Esophagus squamous epithelium (tissue), 5 donors: ENCODE data around the gene FUT7. TPM values are rescaled to one million over a fixed set of nuclear protein-coding genes. Genes with fewer than 3 reads are reported as not detected.

Experiments used
- DNase-seq: peaks from one replicate; lab custom pipeline; 2025; lab: John Stamatoyannopoulos, UW
- H3K27ac ChIP-seq, 4 donors: fragments of 200-600 bp; sonication (generic); one replicate each; pipeline ENCODE4 v1.5.1; 2016 to 2019; ENCODE audit warnings: mild to moderate bottlenecking in 1 of 4
- H3K27me3 ChIP-seq, 4 donors: fragments of 200-600 bp; sonication (generic); 1 replicate in 3 of 4; 2 replicates in 1 of 4; pipeline versions ENCODE4 v1.5.1 to v1.6.0; 2017 to 2021; ENCODE audit warnings: antibody characterized with exemption in 1 of 4
- H3K36me3 ChIP-seq, 3 donors: fragments of 200-600 bp; sonication (generic); one replicate each; pipeline ENCODE4 v1.5.1; 2016 to 2019
- H3K4me1 ChIP-seq, 3 donors: fragments of 200-600 bp; sonication (generic); one replicate each; pipeline ENCODE4 v1.5.1; 2017 to 2019
- H3K4me3 ChIP-seq, 4 donors: fragments of 200-600 bp; sonication (generic); 1 replicate in 3 of 4; 2 replicates in 1 of 4; pipeline ENCODE4 v1.5.1; 2016 to 2019; ENCODE audit warnings: mild to moderate bottlenecking in 2 of 4, moderate library complexity in 1 of 4
- H3K9me3 ChIP-seq, 3 donors: fragments of 200-600 bp; sonication (generic); one replicate each; pipeline ENCODE4 v1.5.1; 2016 to 2019
- POLR2A ChIP-seq, 4 donors: fragments of 450-650 bp; IDR thresholded peaks; one replicate each; pipeline ENCODE4 v1.6.1; 2017; ENCODE audit warnings: antibody characterized with exemption in 4 of 4, mild to moderate bottlenecking in 4 of 4, moderate library complexity in 3 of 4
- WGBS, 2 donors: methylation state at CpG; one replicate each; pipeline ENCODE4 v1.1.5; 2018; 5-methylcytosine and 5-hydroxymethylcytosine counted together
- intact Hi-C: fragments of 100-400 bp; cut with DNase I; formaldehyde crosslinking; loops from one replicate; pipeline ENCODE4 v1.15.0; 2022
- total RNA-seq, 4 donors: library from RNA; depleted of rRNA; stranded (reverse); fragments of >200 nt; gene quantifications; one replicate each; pipeline ENCODE4 v1.1.0, GENCODE V29; 2016
- TF ChIP-seq, protein P1 (sequence below), 6 experiments: fragments of 450-650 bp in 4 of 6; fragments of 200-600 bp in 2 of 6; sonication (generic) in 2 of 6; IDR thresholded peaks; one replicate each; pipeline ENCODE4 v1.5.1; 2016 to 2019; ENCODE audit warnings: antibody characterized with exemption in 6 of 6, mild to moderate bottlenecking in 4 of 6, moderate library complexity in 4 of 6
- donor health status: DM: yes; HTN: yes; CAD: no.

The FUT7 gene
- total RNA-seq, 4 donors from 2014 or later = 0.13 to 0.38 (median 0.21) TPM; not detected in 1

GRCh38 chr9:137055385-137056364, 23.8 kb upstream of the FUT7 start:
- intact Hi-C loops = no loop called here
- DNase-seq = no peak
- no peak for TF ChIP-seq POLR2A (IDR thresholded peaks at IDR 0.05)
- TF ChIP-seq, protein P1, sequence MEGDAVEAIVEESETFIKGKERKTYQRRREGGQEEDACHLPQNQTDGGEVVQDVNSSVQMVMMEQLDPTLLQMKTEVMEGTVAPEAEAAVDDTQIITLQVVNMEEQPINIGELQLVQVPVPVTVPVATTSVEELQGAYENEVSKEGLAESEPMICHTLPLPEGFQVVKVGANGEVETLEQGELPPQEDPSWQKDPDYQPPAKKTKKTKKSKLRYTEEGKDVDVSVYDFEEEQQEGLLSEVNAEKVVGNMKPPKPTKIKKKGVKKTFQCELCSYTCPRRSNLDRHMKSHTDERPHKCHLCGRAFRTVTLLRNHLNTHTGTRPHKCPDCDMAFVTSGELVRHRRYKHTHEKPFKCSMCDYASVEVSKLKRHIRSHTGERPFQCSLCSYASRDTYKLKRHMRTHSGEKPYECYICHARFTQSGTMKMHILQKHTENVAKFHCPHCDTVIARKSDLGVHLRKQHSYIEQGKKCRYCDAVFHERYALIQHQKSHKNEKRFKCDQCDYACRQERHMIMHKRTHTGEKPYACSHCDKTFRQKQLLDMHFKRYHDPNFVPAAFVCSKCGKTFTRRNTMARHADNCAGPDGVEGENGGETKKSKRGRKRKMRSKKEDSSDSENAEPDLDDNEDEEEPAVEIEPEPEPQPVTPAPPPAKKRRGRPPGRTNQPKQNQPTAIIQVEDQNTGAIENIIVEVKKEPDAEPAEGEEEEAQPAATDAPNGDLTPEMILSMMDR (IDR thresholded peaks at IDR 0.05) = no peak
- peaks cover 29 to 55% (median 35%) of the 10 kb centered on the region in 3 donors for H3K4me1 ChIP-seq
- H3K4me3 ChIP-seq = peak overlapping the region in 1 of 4 donors; percentile 6
- H3K27me3 ChIP-seq = peaks cover 0 to 51% (median 2%) of the 10 kb centered on the region in 4 donors
- H3K9me3 ChIP-seq = no peaks in the 10 kb centered on the region
- H3K36me3 ChIP-seq = no peaks in the 10 kb centered on the region
- H3K27ac ChIP-seq = peak overlapping the region; percentile 11 to 63 (median 52)
- 13 to 22% methylated on average over 3 to 12 of the region's 28 CpGs for WGBS, 2 donors

- peak overlapping the region; percentile 11 to 63 (median 52) for H3K27ac ChIP-seq
- H3K36me3 ChIP-seq = no peaks in the 10 kb centered on the region
- H3K4me3 ChIP-seq = peak overlapping the region in 1 of 4 donors; percentile 70
- DNase-seq = no peak
- H3K27me3 ChIP-seq = peaks cover 0 to 58% (median 2%) of the 10 kb centered on the region in 4 donors
- TF ChIP-seq POLR2A (IDR thresholded peaks at IDR 0.05) = no peak
- TF ChIP-seq, protein P1 (IDR thresholded peaks at IDR 0.05) = no peak
- H3K9me3 ChIP-seq = no peaks in the 10 kb centered on the region
- 40 to 70% methylated on average over 1 to 2 of the region's 17 CpGs for WGBS, 2 donors
- peaks cover 29 to 55% (median 35%) of the 10 kb centered on the region in 3 donors for H3K4me1 ChIP-seq
- intact Hi-C loops = no loop called here
These were observed 23.1 kb upstream of the FUT7 start for GRCh38 chr9:137054932-137055384.

DNA sequence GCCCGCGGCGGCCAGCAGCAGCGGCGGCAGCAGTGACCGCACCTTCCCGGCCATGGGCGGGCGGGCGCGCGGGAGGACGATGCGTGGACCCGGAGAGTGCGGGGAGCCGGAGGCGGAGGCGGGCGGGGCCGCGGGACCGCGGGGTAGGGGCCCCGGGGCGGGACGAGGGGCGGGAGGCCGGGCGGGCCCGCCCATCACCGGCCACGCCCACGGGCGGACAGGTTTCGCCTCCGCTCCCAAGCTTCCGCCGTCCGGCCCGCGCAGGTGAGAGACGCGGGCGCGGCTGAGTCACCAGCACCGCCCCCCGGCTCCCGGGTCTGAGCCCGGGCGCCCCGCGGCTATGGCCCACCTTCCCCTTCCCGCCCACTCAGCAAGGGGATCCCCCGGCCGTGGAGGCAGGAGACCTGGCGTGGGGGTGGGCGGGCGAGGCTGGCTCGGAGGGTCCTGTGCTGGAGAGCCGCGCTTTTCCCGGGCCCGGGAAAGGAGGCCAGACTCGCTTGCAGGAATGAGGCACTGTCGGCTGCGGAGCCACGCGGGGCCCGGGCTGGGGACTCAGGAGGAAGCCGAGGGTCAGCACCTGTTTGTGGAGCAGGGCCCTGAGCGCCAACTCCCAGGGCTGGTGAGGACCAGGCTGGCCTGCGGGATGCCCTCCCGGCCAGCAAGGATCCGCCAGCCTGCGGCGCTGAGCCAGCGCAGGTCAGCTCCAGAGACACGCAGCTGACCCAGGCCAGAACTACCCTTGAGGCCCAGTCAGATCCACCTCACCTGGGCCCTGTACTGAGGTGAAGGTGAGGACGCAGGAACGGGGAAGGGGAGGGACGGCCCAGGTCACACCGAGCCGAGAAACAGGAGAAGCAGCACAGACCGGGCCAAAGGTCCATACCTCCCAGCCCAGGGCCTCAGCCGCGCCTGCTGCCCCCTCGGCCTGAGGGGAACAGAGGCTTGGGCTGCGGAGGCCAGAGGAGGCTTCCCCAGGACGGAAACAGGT, 22.4 kb upstream of the FUT7 start, which contains the start of gene ENTPD2:
ENTPD2 (minus strand) TSS at position 118 of the 988 bp plus-strand sequence; CDS start at position 54, 64 bp downstream.
- TF ChIP-seq, protein P1 (IDR thresholded peaks at IDR 0.05) = no peak
- TF ChIP-seq POLR2A (IDR thresholded peaks at IDR 0.05) = peak in 1 of 4 donors; percentile 22
- H3K9me3 ChIP-seq = no peaks in the 10 kb centered on the region
- no peaks in the 10 kb centered on the region for H3K36me3 ChIP-seq
- H3K4me1 ChIP-seq = peaks cover 29 to 61% (median 35%) of the 10 kb centered on the region in 3 donors
- peak within 1 kb of the TSS; percentile 41 to 70 (median 51) for H3K4me3 ChIP-seq
- no peak for DNase-seq
- H3K27ac ChIP-seq = peak within 1 kb of the TSS; percentile 17 to 63 (median 52)
- 0% methylated on average over 1 of the region's 90 CpGs; no CpG with 5 or more reads in 1 of the 2 donors for WGBS, 2 donors
- intact Hi-C loops = no loop called here
- H3K27me3 ChIP-seq = peaks cover 0 to 65% (median 7%) of the 10 kb centered on the region in 4 donors

- Histone ChIP-seq H3K27me3 (peaks cover 0 to 75% (median 14%) of the 10 kb centered on the region in 4 donors), H3K27ac (peak overlapping the region in 2 of 4 donors; percentile 17 to 58), H3K4me3 (peak overlapping the region; percentile 41 to 70 (median 51)), H3K4me1 (peaks cover 33 to 71% (median 41%) of the 10 kb centered on the region in 3 donors), H3K36me3 (no peaks in the 10 kb centered on the region), H3K9me3 (no peaks in the 10 kb centered on the region)
- WGBS, 2 donors = 72% methylated on average over 8 of the region's 71 CpGs; no CpG with 5 or more reads in 1 of the 2 donors
- no peak for DNase-seq
- intact Hi-C loops = no loop called here
- no peak for TF ChIP-seq POLR2A (IDR thresholded peaks at IDR 0.05)
- TF ChIP-seq, protein P1 (IDR thresholded peaks at IDR 0.05) = no peak
These were observed 21.4 kb upstream of the FUT7 start for GRCh38 chr9:137052998-137053943.
